H1 (cell line): ENCODE data around the gene PTPRT. TPM values are rescaled to one million over a fixed set of nuclear protein-coding genes. Genes with fewer than 3 reads are reported as not detected.

Experiments
- CTCF ChIA-PET: fragments of 300-600 bp; sonication (Branson Sonifier 250); formaldehyde crosslinking; loops from one replicate; lab custom pipeline; 2021; ENCODE audit not compliant: partially characterized antibody; lab: Charles Lee
- POLR2A ChIA-PET: fragments of 300-600 bp; sonication (Branson Sonifier 250); formaldehyde crosslinking; loops from one replicate; lab custom pipeline; 2021; ENCODE audit warnings: inconsistent platforms; ENCODE audit not compliant: partially characterized antibody; lab: Charles Lee
- DNase-seq, 2 experiments: peaks; one replicate each; pipeline versions ENCODE4 v3.0.0 to v3.0.0-alpha.2; 2010 to 2022; ENCODE audit warnings: low spot score in 2 of 2, low read depth in 1 of 2, mixed read lengths in 1 of 2
- FAIRE-seq: peaks from 2 replicates; lab custom pipeline; 2011; peaks lifted over from hg19 to GRCh38; lab: Jason Lieb, UNC
- H2AFZ ChIP-seq: 2 replicates; pipeline ENCODE4 v1.8.1; 2012; ENCODE audit warnings: low read length, inconsistent platforms
- H2AK5ac ChIP-seq: 2 replicates; pipeline ENCODE4 v1.6.1; 2013; ENCODE audit warnings: low read depth, low read length
- H2BK120ac ChIP-seq: replicated peaks from 2 replicates; pipeline ENCODE3; 2013; ENCODE audit warnings: low read depth, low read length, inconsistent platforms
- H2BK12ac ChIP-seq: 2 replicates; pipeline ENCODE4 v1.6.1; 2013; ENCODE audit warnings: low read depth, low read length
- H2BK15ac ChIP-seq: 2 replicates; pipeline ENCODE4 v1.6.1; 2013; ENCODE audit warnings: low read length
- H2BK20ac ChIP-seq: 2 replicates; pipeline ENCODE4 v1.6.1; 2013; ENCODE audit warnings: low read length
- H2BK5ac ChIP-seq: 2 replicates; pipeline ENCODE4 v1.6.1; 2013; ENCODE audit warnings: low read depth, low read length
- H3K14ac ChIP-seq: 2 replicates; pipeline ENCODE4 v1.6.1; 2013; ENCODE audit warnings: inconsistent platforms; ENCODE audit not compliant: insufficient read length
- H3K18ac ChIP-seq: 2 replicates; pipeline ENCODE4 v1.6.1; 2013; ENCODE audit warnings: low read length; ENCODE audit errors: extremely low read depth
- H3K23ac ChIP-seq: 2 replicates; pipeline ENCODE4 v1.6.1; 2013; ENCODE audit warnings: inconsistent platforms; ENCODE audit not compliant: insufficient read length
- H3K23me2 ChIP-seq: 2 replicates; pipeline ENCODE4 v1.6.1; 2013; ENCODE audit warnings: low read depth, low read length
- H3K27ac ChIP-seq: 2 replicates; pipeline ENCODE4 v1.6.1; 2011; ENCODE audit warnings: low read depth, low read length, inconsistent platforms
- H3K27me3 ChIP-seq, 4 experiments: replicated peaks in 1 of 4; 1 replicate in 1 of 4; 2 replicates in 3 of 4; pipeline versions ENCODE4 v1.6.1 to v1.8.1; 2011 to 2013; ENCODE audit warnings: low read length in 3 of 4, mild to moderate bottlenecking in 3 of 4, inconsistent platforms in 2 of 4, mixed read lengths in 2 of 4, moderate library complexity in 1 of 4; ENCODE audit not compliant: control insufficient read depth in 3 of 4, insufficient read depth in 3 of 4; ENCODE audit errors: extremely low read depth in 1 of 4
- H3K36me3 ChIP-seq, 4 experiments: 2 replicates each; pipeline versions ENCODE4 v1.6.1 to v1.8.1; 2011 to 2013; ENCODE audit warnings: mild to moderate bottlenecking in 4 of 4, low read length in 3 of 4, moderate library complexity in 2 of 4, control low read depth in 1 of 4, inconsistent platforms in 1 of 4; ENCODE audit not compliant: insufficient read depth in 4 of 4, control insufficient read depth in 2 of 4
- H3K4ac ChIP-seq: replicated peaks from 2 replicates; pipeline ENCODE3; 2013; ENCODE audit warnings: low read length, low read depth, mixed read lengths, inconsistent platforms; ENCODE audit not compliant: insufficient read length
- H3K4me1 ChIP-seq, 4 experiments: replicated peaks in 1 of 4; 1 replicate in 1 of 4; 2 replicates in 3 of 4; pipeline versions ENCODE4 v1.6.1 to v1.8.1; 2011 to 2013; ENCODE audit warnings: low read length in 3 of 4, inconsistent platforms in 2 of 4, mixed read lengths in 1 of 4; ENCODE audit not compliant: insufficient read depth in 4 of 4, control insufficient read depth in 3 of 4
- H3K4me2 ChIP-seq, 2 experiments: 2 replicates each; pipeline versions ENCODE4 v1.6.1 to v1.8.1; 2011 to 2013; ENCODE audit warnings: low read depth in 2 of 2, low read length in 2 of 2, control low read depth in 1 of 2, inconsistent platforms in 1 of 2, mild to moderate bottlenecking in 1 of 2; ENCODE audit not compliant: insufficient read depth in 1 of 2
- H3K4me3 ChIP-seq, 4 experiments: fragments of 200-600, 300-600 bp in 1 of 4; sonication (generic), shearing (Covaris generic), sonication (Bioruptor Twin) in 1 of 4; 2 replicates each; pipeline versions ENCODE4 v1.5.1 to v1.8.1; 2011 to 2016; ENCODE audit warnings: low read length in 4 of 4, low read depth in 3 of 4, control low read depth in 2 of 4, inconsistent platforms in 2 of 4, mild to moderate bottlenecking in 2 of 4, mixed read lengths in 1 of 4, moderate library complexity in 1 of 4; ENCODE audit not compliant: insufficient read depth in 2 of 4; ENCODE audit errors: extremely low read depth in 1 of 4
- H3K56ac ChIP-seq: replicated peaks from 2 replicates; pipeline ENCODE3; 2013; ENCODE audit warnings: low read depth, mild to moderate bottlenecking, mixed read lengths, low read length, inconsistent platforms; ENCODE audit not compliant: insufficient read length
- H3K79me1 ChIP-seq: 2 replicates; pipeline ENCODE4 v1.6.1; 2013; ENCODE audit warnings: low read depth, low read length, control low read depth
- H3K79me2 ChIP-seq, 2 experiments: 2 replicates each; pipeline versions ENCODE4 v1.6.1 to v1.8.1; 2012 to 2013; ENCODE audit warnings: low read length in 2 of 2, mild to moderate bottlenecking in 2 of 2, inconsistent platforms in 1 of 2; ENCODE audit not compliant: insufficient read depth in 2 of 2, control insufficient read depth in 1 of 2
- H3K9ac ChIP-seq, 4 experiments: replicated peaks in 1 of 4; 1 replicate in 1 of 4; 2 replicates in 3 of 4; pipeline versions ENCODE4 v1.6.1 to v1.8.1; 2011 to 2013; ENCODE audit warnings: low read depth in 3 of 4, low read length in 3 of 4, control low read depth in 2 of 4, mild to moderate bottlenecking in 2 of 4, moderate library complexity in 2 of 4, inconsistent platforms in 1 of 4; ENCODE audit errors: extremely low read depth in 1 of 4
- H3K9me3 ChIP-seq, 2 experiments: 2 replicates each; pipeline versions ENCODE4 v1.6.1 to v1.8.1; 2012 to 2013; ENCODE audit warnings: mild to moderate bottlenecking in 2 of 2, moderate library complexity in 2 of 2, control low read depth in 1 of 2, inconsistent platforms in 1 of 2, low read depth in 1 of 2, low read length in 1 of 2, mixed read lengths in 1 of 2; ENCODE audit not compliant: insufficient read depth in 2 of 2
- H4K20me1 ChIP-seq, 2 experiments: replicated peaks in 1 of 2; 2 replicates each; pipeline versions ENCODE3 to v1.8.1; 2011 to 2013; ENCODE audit warnings: inconsistent platforms in 2 of 2, low read length in 2 of 2, mild to moderate bottlenecking in 1 of 2; ENCODE audit not compliant: insufficient read depth in 2 of 2, control insufficient read depth in 1 of 2
- H4K5ac ChIP-seq: 2 replicates; pipeline ENCODE4 v1.6.1; 2013; ENCODE audit warnings: low read length, low read depth, mixed read lengths, inconsistent platforms; ENCODE audit not compliant: insufficient read length
- H4K8ac ChIP-seq: 2 replicates; pipeline ENCODE4 v1.8.0; 2013; ENCODE audit warnings: mild to moderate bottlenecking, moderate library complexity, low read length, inconsistent platforms; ENCODE audit not compliant: insufficient read depth; ENCODE audit errors: extremely low read depth
- H4K91ac ChIP-seq: replicated peaks from 2 replicates; pipeline ENCODE3; 2013; ENCODE audit warnings: low read length, mixed read lengths, inconsistent platforms; ENCODE audit not compliant: insufficient read length
- CHD2 ChIP-seq: IDR thresholded peaks from 2 replicates; pipeline ENCODE4 v1.6.1; 2012; ENCODE audit warnings: low read length, improper control_type of control experiment
- CREB1 ChIP-seq: IDR thresholded peaks from 2 replicates; pipeline ENCODE4 v1.6.1; 2012; ENCODE audit warnings: inconsistent platforms
- E2F6 ChIP-seq: IDR thresholded peaks from 2 replicates; pipeline ENCODE4 v1.6.1; 2012; ENCODE audit warnings: inconsistent platforms
- MAX ChIP-seq: IDR thresholded peaks from 2 replicates; pipeline ENCODE4 v1.6.1; 2012; ENCODE audit warnings: inconsistent platforms
- RAD21 ChIP-seq, 2 experiments: IDR thresholded peaks in 1 of 2; conservative IDR thresholded peaks in 1 of 2; 2 replicates each; pipeline ENCODE4 v1.6.1; 2011; ENCODE audit warnings: low read depth in 2 of 2, low read length in 2 of 2, improper control_type of control experiment in 1 of 2, inconsistent platforms in 1 of 2, mild to moderate bottlenecking in 1 of 2, moderate library complexity in 1 of 2
- SP1 ChIP-seq: IDR thresholded peaks from 2 replicates; pipeline ENCODE4 v1.6.1; 2011; ENCODE audit warnings: low read depth, low read length
- SRF ChIP-seq: IDR thresholded peaks from 2 replicates; pipeline ENCODE4 v1.6.1; 2011; ENCODE audit warnings: mild to moderate bottlenecking, low read depth, low read length, moderate library complexity
- TEAD4 ChIP-seq: IDR thresholded peaks from 2 replicates; pipeline ENCODE4 v1.6.1; 2012; ENCODE audit warnings: low read depth, low read length, inconsistent platforms, mixed read lengths
- WGBS, 2 experiments: shearing (Covaris generic) in 1 of 2; methylation state at CpG; one replicate each; pipeline versions ENCODE4 v1.1.6 to v1.1.7; 2013 to 2015; ENCODE audit warnings: low lambda C conversion rate in 2 of 2, mixed read lengths in 2 of 2, inconsistent platforms in 1 of 2, low coverage in 1 of 2, missing lambda C conversion rate in 1 of 2; ENCODE audit not compliant: insufficient replicate concordance in 2 of 2, insufficient coverage in 1 of 2, insufficient read length in 1 of 2; ENCODE audit errors: extremely low coverage in 1 of 2, missing lambda C conversion rate in 1 of 2; 5-methylcytosine and 5-hydroxymethylcytosine counted together
- polyA plus RNA-seq, 7 experiments: library from polyadenylated mRNA; depleted of rRNA in 3 of 7; stranded (reverse) in 5 of 7; unstranded in 2 of 7; fragments of >200 nt in 5 of 7; fragments of 200-250 nt in 2 of 7; gene quantifications; 1 replicate in 5 of 7; 2 replicates in 1 of 7; 4 replicates in 1 of 7; pipeline versions ENCODE4 v1.2.1 to v1.2.3, GENCODE V29; 2011 to 2013; ENCODE audit warnings: missing spikeins in 2 of 7, mixed read lengths in 2 of 7
- total RNA-seq: library from RNA; stranded (reverse); fragmentation: NEBNext Ultra II Directional; extraction: Animal tissue kit (Norgen Biotek cat#: 25700); gene quantifications from 2 replicates; pipeline ENCODE4 v1.2.1, GENCODE V29; 2021

The PTPRT gene
- total and polyA plus RNA-seq, 2 of the 8 experiments (the other 6 are each of a cell fraction or from before 2014, with no cell fraction given) = 0.33 to 1.8 TPM

GRCh38 chr20:42919316-42919715 is 270.4 kb downstream of the PTPRT start:
- H3K36me3 ChIP-seq = no peaks in the 10 kb centered on the region
- DNase-seq = no peak
- no peak overlapping the region for H3K18ac ChIP-seq
- no peak overlapping the region for H4K91ac ChIP-seq
- H3K4me2 ChIP-seq = no peak overlapping the region
- POLR2A ChIA-PET = no interaction called here
- no peak overlapping the region for H2AFZ ChIP-seq
- H4K20me1 ChIP-seq = no peaks in the 10 kb centered on the region
- no peak overlapping the region for H3K4ac ChIP-seq
- no peak overlapping the region for H2BK120ac ChIP-seq
- no peaks in the 10 kb centered on the region for H3K4me1 ChIP-seq
- no peaks in the 10 kb centered on the region for H3K79me1 ChIP-seq
- no peak for FAIRE-seq
- no peaks in the 10 kb centered on the region for H3K27me3 ChIP-seq
- 90% methylated on average over 2 of the region's 2 CpGs; no CpG with 5 or more reads in 1 of the 2 experiments for WGBS, 2 experiments
- H3K56ac ChIP-seq = no peak overlapping the region
- H3K4me3 ChIP-seq = no peak overlapping the region
- no peaks in the 10 kb centered on the region for H3K23me2 ChIP-seq
- TF ChIP-seq SP1 (no peak), SRF (no peak), CHD2 (no peak), CREB1 (no peak), TEAD4 (no peak), RAD21 (IDR thresholded peaks at IDR 0.05 in 1 of 2, conservative IDR thresholded peaks at IDR 0.05 in 1 of 2; ENCODE audit: low read depth in 2 of 2, low read length in 2 of 2) (no peak), E2F6 (no peak), MAX (no peak)
- TF ChIP-seq, all 59 proteins: peak for 0
- Histone ChIP-seq H3K79me2 (no peaks in the 10 kb centered on the region), H2BK15ac (no peak overlapping the region), H3K27ac (no peak overlapping the region), H4K5ac (no peak overlapping the region), H3K9ac (no peak overlapping the region), H3K9me3 (0 out of 4 replicates have a peak, but pooled peaks cover 0 to 5% of the 10 kb centered on the region in 2 experiments), H2BK20ac (no peak overlapping the region), H2AK5ac (no peak overlapping the region), H2BK5ac (no peak overlapping the region), H4K8ac (no peak overlapping the region), H3K14ac (no peak overlapping the region), H2BK12ac (no peak overlapping the region), H3K23ac (no peak overlapping the region)
- CTCF ChIA-PET = interaction anchor here (1.0 to 1.6 kb wide), 3 partner anchors 9 to 15 kb away, joined by 3 to 4 read pairs (median 3); no protein-coding TSS in a partner anchor
